NCI-H524 treated with DMSO at 0.1 percent for 48 hours (cell line): ENCODE results near the gene PCDHB11.
"Not testable (repeated sequence)": the region's sequence is repeated elsewhere in the genome, so short reads cannot be mapped to it uniquely, and the experiment has no call there.

Source experiments
- DNase-seq: peaks from one replicate; lab custom pipeline; 2025; lab: John Stamatoyannopoulos, UW

The PCDHB11 gene

GRCh38 chr5:141199359-141200235 lies at the start of gene PCDHB11:
PCDHB11 (plus strand) TSS chr5:141199627; CDS start chr5:141199775, 148 bp downstream.
- DNase-seq: no peak

DNA sequence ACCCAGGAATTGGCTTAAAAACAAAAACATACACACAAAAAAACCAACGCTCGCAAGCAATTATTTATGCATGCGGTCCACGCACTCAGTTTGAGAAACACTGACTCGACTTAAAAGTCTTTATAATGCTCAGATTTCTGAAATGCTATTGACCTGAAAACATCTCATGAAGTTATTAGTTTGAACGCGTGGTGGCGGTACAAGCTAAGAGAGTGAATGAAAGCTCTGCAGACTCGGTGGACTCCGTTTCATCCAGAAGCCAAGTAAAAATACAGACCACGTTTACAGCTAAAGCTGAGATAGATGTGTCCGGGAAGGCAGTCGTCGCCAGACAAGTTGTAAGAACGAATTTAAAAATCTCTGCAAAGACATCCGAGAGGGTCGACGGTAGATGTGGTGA lies 49.6 kb upstream of the PCDHB11 start, which contains the start of gene PCDHB6:
Gene PCDHB6, plus strand, starts transcription at position 246 of the 400 bp plus-strand sequence. CDS start 201 bp downstream, outside the sequence.
- DNase-seq: no peak

DNA sequence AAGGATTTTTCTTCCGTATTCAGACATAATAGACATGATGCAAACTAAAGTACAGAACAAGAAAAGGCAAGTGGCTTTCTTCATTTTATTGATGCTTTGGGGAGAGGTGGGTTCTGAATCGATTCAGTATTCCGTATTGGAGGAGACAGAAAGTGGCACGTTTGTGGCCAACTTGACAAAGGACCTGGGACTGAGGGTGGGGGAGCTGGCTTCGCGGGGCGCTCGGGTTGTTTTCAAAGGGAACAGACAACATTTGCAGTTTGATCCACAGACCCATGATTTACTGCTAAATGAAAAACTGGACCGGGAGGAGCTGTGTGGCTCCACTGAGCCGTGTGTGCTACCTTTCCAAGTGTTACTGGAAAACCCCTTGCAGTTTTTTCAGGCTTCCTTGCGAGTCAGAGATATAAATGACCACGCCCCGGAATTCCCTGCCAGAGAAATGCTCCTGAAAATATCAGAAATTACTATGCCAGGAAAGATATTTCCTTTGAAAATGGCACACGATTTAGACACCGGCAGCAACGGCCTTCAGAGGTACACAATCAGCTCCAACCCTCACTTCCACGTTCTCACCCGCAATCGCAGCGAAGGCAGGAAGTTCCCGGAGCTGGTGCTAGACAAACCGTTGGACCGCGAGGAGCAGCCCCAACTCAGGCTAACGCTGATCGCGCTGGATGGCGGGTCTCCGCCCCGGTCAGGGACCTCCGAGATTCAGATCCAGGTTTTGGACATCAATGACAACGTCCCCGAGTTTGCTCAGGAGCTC lies 49.0 kb upstream of the PCDHB11 start:
- DNase-seq: no peak

- no peak for DNase-seq
Observed at GRCh38 chr5:141150993-141151325, 48.5 kb upstream of the PCDHB11 start.

- not testable (repeated sequence) for DNase-seq
Observed at GRCh38 chr5:141151632-141152031, 47.8 kb upstream of the PCDHB11 start.

DNA sequence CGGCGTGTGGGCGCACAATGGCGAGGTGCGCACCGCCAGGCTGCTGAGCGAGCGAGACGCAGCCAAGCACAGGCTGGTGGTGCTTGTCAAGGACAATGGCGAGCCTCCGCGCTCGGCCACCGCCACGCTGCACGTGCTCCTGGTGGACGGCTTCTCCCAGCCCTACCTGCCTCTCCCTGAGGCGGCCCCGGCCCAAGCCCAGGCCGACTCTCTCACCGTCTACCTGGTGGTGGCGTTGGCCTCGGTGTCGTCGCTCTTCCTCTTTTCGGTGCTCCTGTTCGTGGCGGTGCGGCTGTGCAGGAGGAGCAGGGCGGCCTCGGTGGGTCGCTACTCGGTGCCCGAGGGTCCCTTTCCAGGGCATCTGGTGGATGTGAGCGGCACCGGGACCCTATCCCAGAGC lies 47.3 kb upstream of the PCDHB11 start:
- not testable (repeated sequence) for DNase-seq

DNA sequence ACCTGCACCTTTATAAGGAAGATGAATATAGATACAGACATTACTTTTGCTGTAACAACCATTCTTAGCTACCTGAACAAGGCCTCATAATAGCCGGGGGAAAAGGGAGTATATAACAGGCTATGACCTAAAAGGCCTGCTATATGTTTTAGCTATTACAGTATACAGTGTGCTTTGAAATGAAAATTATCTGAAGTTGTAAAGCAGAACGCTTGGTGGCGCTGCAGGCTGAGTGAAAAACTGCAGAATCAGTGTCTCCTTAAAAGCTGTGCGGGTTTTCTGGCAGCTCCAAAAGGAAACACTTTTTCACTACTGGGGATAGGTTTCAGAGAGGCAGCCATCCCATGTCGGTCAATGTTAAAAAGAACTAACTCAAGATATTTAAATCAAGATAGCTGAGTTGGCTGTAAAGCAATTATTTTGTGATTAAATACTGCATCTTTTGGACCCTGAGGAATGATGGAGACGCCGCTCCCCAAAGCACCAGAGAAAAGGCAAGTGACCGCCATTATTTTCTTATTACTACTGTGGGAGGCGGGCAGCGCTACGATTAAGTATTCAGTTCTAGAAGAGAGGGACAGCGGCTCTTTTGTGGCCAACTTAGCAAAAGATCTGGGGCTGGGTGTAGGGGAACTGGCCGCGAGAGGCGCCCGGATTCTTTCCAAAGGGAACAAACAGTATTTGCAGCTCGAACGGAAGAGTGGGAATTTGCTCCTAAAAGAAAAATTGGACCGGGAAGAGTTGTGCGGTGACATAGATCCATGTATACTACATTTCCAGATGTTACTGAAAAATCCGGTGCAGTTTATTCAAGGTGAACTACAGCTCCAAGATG lies 43.7 kb upstream of the PCDHB11 start:
- no peak for DNase-seq

GRCh38 chr5:141157356-141157755 lies 42.1 kb upstream of the PCDHB11 start:
- not testable (repeated sequence) for DNase-seq

GRCh38 chr5:141157901-141158300 lies 41.5 kb upstream of the PCDHB11 start:
- DNase-seq: not testable (repeated sequence)

DNA sequence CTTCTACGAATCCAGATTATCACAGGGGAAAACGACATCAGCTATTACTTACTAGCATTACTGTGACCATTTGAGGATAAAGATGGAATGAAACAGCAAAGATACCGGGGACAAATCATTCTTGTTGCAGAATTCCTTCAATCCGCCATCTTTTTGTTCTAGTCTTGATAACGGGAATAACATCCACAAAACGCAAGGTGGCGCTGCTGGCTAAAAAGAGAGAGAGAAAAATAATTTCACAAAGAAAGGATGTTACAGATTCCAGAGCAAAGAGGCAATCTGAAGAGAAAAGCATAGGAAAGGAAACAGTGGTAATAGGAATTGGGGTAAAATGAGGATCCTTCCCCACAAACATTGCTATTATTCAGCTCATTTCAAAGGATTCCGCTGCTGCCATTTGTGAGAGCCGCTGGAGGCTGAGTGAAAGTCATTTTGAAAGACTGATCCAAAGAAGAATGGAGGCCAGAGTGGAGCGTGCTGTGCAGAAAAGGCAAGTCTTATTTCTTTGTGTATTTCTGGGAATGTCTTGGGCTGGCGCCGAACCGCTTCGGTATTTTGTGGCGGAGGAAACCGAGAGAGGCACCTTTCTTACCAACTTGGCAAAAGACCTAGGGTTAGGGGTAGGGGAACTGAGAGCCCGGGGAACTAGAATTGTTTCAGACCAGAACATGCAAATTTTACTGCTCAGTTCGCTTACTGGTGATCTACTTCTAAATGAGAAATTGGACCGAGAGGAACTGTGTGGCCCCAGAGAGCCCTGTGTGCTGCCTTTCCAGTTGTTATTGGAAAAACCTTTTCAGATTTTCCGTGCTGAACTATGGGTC lies 26.8 kb upstream of the PCDHB11 start, which contains the start of gene PCDHB7:
Gene PCDHB7, plus strand, starts transcription at position 264 of the 824 bp plus-strand sequence. Its CDS starts 192 bp downstream, at position 456.
- DNase-seq: no peak

- DNase-seq: not testable (repeated sequence)
Observed at GRCh38 chr5:141174291-141175104, 24.9 kb upstream of the PCDHB11 start.

GRCh38 chr5:141175933-141176332 lies 23.5 kb upstream of the PCDHB11 start:
- DNase-seq: no peak

DNA sequence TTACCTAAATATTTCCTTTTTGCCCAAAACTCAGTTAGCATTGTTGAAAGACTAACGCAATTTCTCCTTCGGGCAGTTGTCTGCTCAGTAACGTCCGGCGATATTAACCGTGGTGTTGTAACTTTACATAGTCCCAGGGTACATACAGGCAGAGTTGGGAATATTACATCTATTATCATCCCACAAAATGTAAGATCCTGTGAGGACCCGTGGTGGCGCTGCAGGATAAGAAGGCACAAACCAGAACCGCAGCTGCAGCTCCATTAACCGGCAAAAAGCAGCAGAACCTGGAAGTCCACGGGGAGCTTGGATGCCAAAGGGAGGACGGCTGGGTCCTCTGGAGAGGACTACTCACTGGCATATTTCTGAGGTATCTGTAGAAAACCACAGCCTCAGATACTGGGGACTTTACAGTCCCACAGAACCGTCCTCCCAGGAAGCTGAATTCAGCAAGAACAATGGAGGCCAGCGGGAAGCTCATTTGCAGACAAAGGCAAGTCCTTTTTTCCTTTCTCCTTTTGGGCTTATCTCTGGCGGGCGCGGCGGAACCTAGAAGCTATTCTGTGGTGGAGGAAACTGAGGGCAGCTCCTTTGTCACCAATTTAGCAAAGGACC lies 21.7 kb upstream of the PCDHB11 start, which contains the start of gene PCDHB8:
Gene PCDHB8, plus strand, starts transcription at position 214 of the 615 bp plus-strand sequence. Its CDS starts 245 bp downstream, at position 459.
- not testable (repeated sequence) for DNase-seq

DNA sequence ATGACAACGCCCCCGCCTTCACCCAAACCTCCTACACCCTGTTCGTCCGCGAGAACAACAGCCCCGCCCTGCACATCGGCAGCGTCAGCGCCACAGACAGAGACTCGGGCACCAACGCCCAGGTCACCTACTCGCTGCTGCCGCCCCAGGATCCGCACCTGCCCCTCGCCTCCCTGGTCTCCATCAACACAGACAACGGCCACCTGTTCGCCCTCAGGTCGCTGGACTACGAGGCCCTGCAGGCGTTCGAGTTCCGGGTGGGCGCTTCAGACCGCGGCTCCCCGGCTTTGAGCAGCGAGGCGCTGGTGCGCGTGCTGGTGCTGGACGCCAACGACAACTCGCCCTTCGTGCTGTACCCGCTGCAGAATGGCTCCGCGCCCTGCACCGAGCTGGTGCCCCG lies 20.1 kb upstream of the PCDHB11 start:
- DNase-seq: not testable (repeated sequence)

DNA sequence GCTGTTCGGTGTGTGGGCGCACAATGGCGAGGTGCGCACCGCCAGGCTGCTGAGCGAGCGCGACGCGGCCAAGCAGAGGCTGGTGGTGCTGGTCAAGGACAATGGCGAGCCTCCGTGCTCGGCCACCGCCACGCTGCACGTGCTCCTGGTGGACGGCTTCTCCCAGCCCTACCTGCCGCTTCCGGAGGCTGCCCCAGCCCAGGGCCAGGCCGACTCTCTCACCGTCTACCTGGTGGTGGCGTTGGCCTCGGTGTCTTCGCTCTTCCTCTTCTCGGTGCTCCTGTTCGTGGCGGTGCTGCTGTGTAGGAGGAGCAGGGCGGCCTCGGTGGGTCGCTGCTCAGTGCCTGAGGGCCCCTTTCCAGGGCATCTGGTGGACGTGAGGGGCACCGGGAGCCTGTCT lies 19.6 kb upstream of the PCDHB11 start:
- DNase-seq: not testable (repeated sequence)

DNA sequence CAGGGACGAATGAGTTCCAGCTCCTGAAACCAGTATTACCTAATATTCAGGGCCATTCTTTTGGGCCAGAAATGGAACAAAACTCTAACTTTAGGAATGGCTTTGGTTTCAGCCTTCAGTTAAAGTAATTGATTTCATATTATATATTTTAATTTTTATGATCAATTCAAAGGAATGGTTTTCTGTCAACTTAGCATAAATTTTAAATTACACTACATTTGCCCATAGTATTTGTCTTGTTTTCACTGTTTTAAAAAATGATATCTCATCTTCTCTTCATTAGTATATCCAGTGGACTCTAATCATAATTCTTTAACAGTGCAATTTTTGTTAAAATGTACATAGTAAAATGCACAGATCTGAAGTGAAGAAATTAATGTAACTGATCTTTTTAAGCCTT lies 19.1 kb upstream of the PCDHB11 start:
- no peak for DNase-seq

- DNase-seq: no peak
Observed at GRCh38 chr5:141182248-141182647, 17.2 kb upstream of the PCDHB11 start, which contains the start of gene PCDHB16. PCDHB16 (plus strand) TSS chr5:141182387; CDS start chr5:141182560, 173 bp downstream.

GRCh38 chr5:141184117-141184855 lies 15.1 kb upstream of the PCDHB11 start:
- DNase-seq: not testable (repeated sequence)
